ENCODE results near the gene SDF2L1. TPM values are rescaled to one million over a fixed set of nuclear protein-coding genes. Genes with fewer than 3 reads are reported as not detected.

The SDF2L1 gene
- total and polyA plus RNA-seq, 12 donors, result 14.0 to 83.9 (median 27.4) TPM

GRCh38 chr22:21621025-21621424, 21.1 kb upstream of the SDF2L1 start:
- 90 to 97% (median 93%) methylated on average over 3 of the region's 3 CpGs for WGBS, 4 donors

GRCh38 chr22:21622011-21622918, 19.8 kb upstream of the SDF2L1 start:
- Histone ChIP-seq H3K36me3 (replicated peaks in 1 of 2) (peaks cover 0 to 5% of the 10 kb centered on the region in 2 donors), H3K27me3 (no peaks in the 10 kb centered on the region), H3K9me3 (replicated peaks in 1 of 3) (no peaks in the 10 kb centered on the region), H3K4me3 (no peak overlapping the region), H3K27ac (no peak overlapping the region), H3K4me1 (replicated peaks in 1 of 2) (peaks cover 0 to 6% of the 10 kb centered on the region in 2 donors)
- intact Hi-C loops (cut with DNase I), result no loop called here
- TF ChIP-seq, protein P1, sequence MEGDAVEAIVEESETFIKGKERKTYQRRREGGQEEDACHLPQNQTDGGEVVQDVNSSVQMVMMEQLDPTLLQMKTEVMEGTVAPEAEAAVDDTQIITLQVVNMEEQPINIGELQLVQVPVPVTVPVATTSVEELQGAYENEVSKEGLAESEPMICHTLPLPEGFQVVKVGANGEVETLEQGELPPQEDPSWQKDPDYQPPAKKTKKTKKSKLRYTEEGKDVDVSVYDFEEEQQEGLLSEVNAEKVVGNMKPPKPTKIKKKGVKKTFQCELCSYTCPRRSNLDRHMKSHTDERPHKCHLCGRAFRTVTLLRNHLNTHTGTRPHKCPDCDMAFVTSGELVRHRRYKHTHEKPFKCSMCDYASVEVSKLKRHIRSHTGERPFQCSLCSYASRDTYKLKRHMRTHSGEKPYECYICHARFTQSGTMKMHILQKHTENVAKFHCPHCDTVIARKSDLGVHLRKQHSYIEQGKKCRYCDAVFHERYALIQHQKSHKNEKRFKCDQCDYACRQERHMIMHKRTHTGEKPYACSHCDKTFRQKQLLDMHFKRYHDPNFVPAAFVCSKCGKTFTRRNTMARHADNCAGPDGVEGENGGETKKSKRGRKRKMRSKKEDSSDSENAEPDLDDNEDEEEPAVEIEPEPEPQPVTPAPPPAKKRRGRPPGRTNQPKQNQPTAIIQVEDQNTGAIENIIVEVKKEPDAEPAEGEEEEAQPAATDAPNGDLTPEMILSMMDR (IDR thresholded peaks at IDR 0.05), result no peak
- no peak for TF ChIP-seq POLR2A (IDR thresholded peaks at IDR 0.05)
- DNase-seq, result no peak
- WGBS, 4 donors, result 62 to 75% (median 66%) methylated on average over 10 to 17 of the region's 17 CpGs

More at GRCh38 chr22:21621025-21621424, 21.1 kb upstream of the SDF2L1 start:
- Histone ChIP-seq H3K36me3 (replicated peaks in 1 of 2) (peaks cover 0 to 5% of the 10 kb centered on the region in 2 donors), H3K4me1 (replicated peaks in 1 of 2) (peaks cover 0 to 6% of the 10 kb centered on the region in 2 donors), H3K27ac (no peak overlapping the region), H3K27me3 (no peaks in the 10 kb centered on the region), H3K9me3 (replicated peaks in 1 of 3) (no peaks in the 10 kb centered on the region), H3K4me3 (no peak overlapping the region)
- intact Hi-C loops (cut with DNase I), result no loop called here
- no peak for DNase-seq
- TF ChIP-seq POLR2A (IDR thresholded peaks at IDR 0.05), result no peak
- TF ChIP-seq, protein P1 (IDR thresholded peaks at IDR 0.05), result no peak

DNA sequence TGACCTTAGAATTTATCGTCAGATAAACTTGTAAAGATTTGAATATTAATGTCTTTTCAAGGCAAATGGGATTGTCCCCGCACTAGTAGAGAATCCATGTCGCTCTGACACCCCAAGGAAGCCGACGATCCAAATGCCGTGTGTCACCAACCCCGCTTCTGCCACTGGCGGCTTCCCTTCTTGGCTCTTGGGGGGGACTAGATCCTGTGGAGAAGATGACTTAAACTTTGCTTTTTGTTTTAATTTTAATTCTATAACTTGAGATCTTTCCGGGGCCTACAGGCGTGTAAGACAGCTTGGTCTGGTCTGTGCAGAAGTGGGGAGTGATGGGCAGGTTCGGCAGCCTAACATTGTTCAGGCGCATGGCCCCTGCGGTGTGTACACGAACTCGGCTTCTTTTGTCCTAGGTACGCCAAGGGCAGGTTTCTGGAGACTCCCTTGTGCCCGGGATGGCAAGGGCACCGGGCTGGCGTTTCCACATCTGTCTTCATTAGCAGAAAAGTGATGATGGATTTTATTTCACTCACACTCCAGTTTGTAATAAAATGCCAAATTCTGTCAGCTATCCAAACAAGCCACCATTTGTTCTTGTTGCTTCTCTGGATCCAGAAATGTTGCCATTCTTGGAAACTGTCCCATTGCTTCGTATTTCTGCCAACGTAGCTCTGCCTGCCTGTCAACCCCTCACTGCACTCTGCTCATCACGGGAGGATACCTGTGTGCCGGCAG, 19.0 kb upstream of the SDF2L1 start:
- H3K36me3 ChIP-seq (replicated peaks in 1 of 2), result peaks cover 0 to 5% of the 10 kb centered on the region in 2 donors
- H3K9me3 ChIP-seq (replicated peaks in 1 of 3), result no peaks in the 10 kb centered on the region
- H3K27me3 ChIP-seq, result no peaks in the 10 kb centered on the region
- TF ChIP-seq POLR2A (IDR thresholded peaks at IDR 0.05), result no peak
- TF ChIP-seq, protein P1 (IDR thresholded peaks at IDR 0.05), result no peak
- intact Hi-C loops (cut with DNase I), result no loop called here
- H3K27ac ChIP-seq, result no peak overlapping the region
- 86 to 91% (median 90%) methylated on average over 20 to 23 of the region's 23 CpGs for WGBS, 4 donors
- H3K4me3 ChIP-seq, result no peak overlapping the region
- no peak for DNase-seq
- peaks cover 0 to 6% of the 10 kb centered on the region in 2 donors for H3K4me1 ChIP-seq (replicated peaks in 1 of 2)

GRCh38 chr22:21623648-21623970, 18.5 kb upstream of the SDF2L1 start:
- no peak overlapping the region for H3K27ac ChIP-seq

More at GRCh38 chr22:21623648-21623970, 18.5 kb upstream of the SDF2L1 start:
- Histone ChIP-seq H3K4me3 (no peak overlapping the region), H3K27me3 (no peaks in the 10 kb centered on the region), H3K4me1 (replicated peaks in 1 of 2) (peaks cover 0 to 7% of the 10 kb centered on the region in 2 donors), H3K9me3 (replicated peaks in 1 of 3) (no peaks in the 10 kb centered on the region), H3K36me3 (replicated peaks in 1 of 2) (peaks cover 0 to 5% of the 10 kb centered on the region in 2 donors)
- TF ChIP-seq, protein P1 (IDR thresholded peaks at IDR 0.05), result no peak
- no peak for TF ChIP-seq POLR2A (IDR thresholded peaks at IDR 0.05)
- intact Hi-C loops (cut with DNase I), result no loop called here
- DNase-seq, result no peak
- 88 to 98% (median 92%) methylated on average over 5 to 7 of the region's 7 CpGs for WGBS, 4 donors
